Tibial artery (tissue), 4 donors: ENCODE data around the gene PAK4.
"Not testable (repeated sequence)": the region's sequence is repeated elsewhere in the genome, so short reads cannot be mapped to it uniquely, and the experiment has no call there.

Experiments
- DNase-seq, 2 donors: peaks; one replicate each; pipeline ENCODE4 v3.0.0-alpha.2; 2019
- H3K27ac ChIP-seq, 2 donors: fragments of 200-600 bp; sonication (generic) in 1 of 2; 1 replicate in 1 of 2; 2 replicates in 1 of 2; pipeline ENCODE4 v1.5.1; 2018 to 2019; ENCODE audit warnings: mild to moderate bottlenecking in 1 of 2
- H3K27me3 ChIP-seq, 2 donors: fragments of 200-600 bp; sonication (generic) in 1 of 2; one replicate each; pipeline versions ENCODE4 v1.5.1 to v1.6.0; 2016 to 2019
- H3K36me3 ChIP-seq, 3 donors: fragments of 200-600 bp; sonication (generic) in 2 of 3; one replicate each; pipeline ENCODE4 v1.5.1; 2016 to 2019; ENCODE audit warnings: mild to moderate bottlenecking in 2 of 3
- H3K4me1 ChIP-seq, 4 donors: fragments of 200-600 bp; sonication (generic) in 2 of 4; 1 replicate in 3 of 4; 2 replicates in 1 of 4; pipeline ENCODE4 v1.5.1; 2016 to 2019
- H3K4me3 ChIP-seq, 2 donors: fragments of 200-600 bp; sonication (generic) in 1 of 2; 1 replicate in 1 of 2; 2 replicates in 1 of 2; pipeline ENCODE4 v1.5.1; 2018 to 2019; ENCODE audit warnings: mild to moderate bottlenecking in 2 of 2
- H3K9me3 ChIP-seq, 3 donors: fragments of 200-600 bp; sonication (generic) in 1 of 3; one replicate each; pipeline ENCODE4 v1.5.1; 2016 to 2019
- intact Hi-C: fragments of 100-400 bp; cut with DNase I; formaldehyde crosslinking; loops from one replicate; pipeline ENCODE4 v1.15.0; 2023; ENCODE audit warnings: low total_unique reads
- TF ChIP-seq, protein P1 (sequence below), 2 experiments: fragments of 200-600 bp in 1 of 2; fragments of 450-650 bp in 1 of 2; IDR thresholded peaks; one replicate each; pipeline ENCODE4 v1.5.1; 2017 to 2019; ENCODE audit warnings: antibody characterized with exemption in 2 of 2, mild to moderate bottlenecking in 1 of 2, moderate library complexity in 1 of 2

PAK4 gene

DNA sequence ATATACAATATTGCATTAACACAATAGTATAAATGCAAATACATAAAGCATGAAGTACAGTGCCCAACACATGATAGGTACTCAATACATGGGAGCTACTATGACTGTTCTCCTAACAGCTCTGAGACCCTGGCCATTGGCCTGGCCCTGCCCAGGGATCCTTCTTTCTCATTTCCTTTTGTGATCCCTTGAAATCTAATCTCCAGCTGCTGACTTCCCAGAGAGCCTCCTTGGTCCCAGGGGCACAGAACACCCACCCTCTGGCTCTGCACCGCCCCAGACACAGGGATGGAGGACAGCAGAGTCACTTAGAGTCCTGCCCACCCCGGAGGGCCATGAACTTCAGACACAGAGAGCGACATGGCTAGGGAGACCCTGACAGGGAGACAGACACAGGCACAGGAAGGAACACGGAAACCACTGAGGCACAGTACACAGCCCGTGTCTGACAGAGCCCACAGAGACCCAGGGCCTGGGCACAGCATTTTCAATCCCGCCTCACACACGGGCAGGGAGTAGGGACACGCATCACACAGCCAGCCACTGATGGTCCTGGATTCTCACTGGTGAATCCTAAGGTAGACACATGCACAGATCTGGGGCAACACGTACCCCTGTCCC lies 82.7 kb downstream of the PAK4 start:
- H3K4me3 ChIP-seq = no peak overlapping the region
- H3K27ac ChIP-seq = no peak overlapping the region
- no peaks in the 10 kb centered on the region for H3K36me3 ChIP-seq
- TF ChIP-seq, protein P1, sequence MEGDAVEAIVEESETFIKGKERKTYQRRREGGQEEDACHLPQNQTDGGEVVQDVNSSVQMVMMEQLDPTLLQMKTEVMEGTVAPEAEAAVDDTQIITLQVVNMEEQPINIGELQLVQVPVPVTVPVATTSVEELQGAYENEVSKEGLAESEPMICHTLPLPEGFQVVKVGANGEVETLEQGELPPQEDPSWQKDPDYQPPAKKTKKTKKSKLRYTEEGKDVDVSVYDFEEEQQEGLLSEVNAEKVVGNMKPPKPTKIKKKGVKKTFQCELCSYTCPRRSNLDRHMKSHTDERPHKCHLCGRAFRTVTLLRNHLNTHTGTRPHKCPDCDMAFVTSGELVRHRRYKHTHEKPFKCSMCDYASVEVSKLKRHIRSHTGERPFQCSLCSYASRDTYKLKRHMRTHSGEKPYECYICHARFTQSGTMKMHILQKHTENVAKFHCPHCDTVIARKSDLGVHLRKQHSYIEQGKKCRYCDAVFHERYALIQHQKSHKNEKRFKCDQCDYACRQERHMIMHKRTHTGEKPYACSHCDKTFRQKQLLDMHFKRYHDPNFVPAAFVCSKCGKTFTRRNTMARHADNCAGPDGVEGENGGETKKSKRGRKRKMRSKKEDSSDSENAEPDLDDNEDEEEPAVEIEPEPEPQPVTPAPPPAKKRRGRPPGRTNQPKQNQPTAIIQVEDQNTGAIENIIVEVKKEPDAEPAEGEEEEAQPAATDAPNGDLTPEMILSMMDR (IDR thresholded peaks at IDR 0.05) = no peak
- intact Hi-C loops = no loop called here
- H3K4me1 ChIP-seq = no peaks in the 10 kb centered on the region
- peaks cover 0 to 53% of the 10 kb centered on the region in 2 donors for H3K27me3 ChIP-seq
- no peaks in the 10 kb centered on the region for H3K9me3 ChIP-seq
- no peak for DNase-seq

GRCh38 chr19:39209196-39209595 lies 83.6 kb downstream of the PAK4 start:
- no peaks in the 10 kb centered on the region for H3K9me3 ChIP-seq
- H3K4me1 ChIP-seq = no peaks in the 10 kb centered on the region
- no peak overlapping the region for H3K27ac ChIP-seq
- TF ChIP-seq, protein P1 (IDR thresholded peaks at IDR 0.05) = no peak
- no peak for DNase-seq
- H3K27me3 ChIP-seq = peaks cover 0 to 44% of the 10 kb centered on the region in 2 donors
- no peak overlapping the region for H3K4me3 ChIP-seq
- no peaks in the 10 kb centered on the region for H3K36me3 ChIP-seq
- intact Hi-C loops = no loop called here

DNA sequence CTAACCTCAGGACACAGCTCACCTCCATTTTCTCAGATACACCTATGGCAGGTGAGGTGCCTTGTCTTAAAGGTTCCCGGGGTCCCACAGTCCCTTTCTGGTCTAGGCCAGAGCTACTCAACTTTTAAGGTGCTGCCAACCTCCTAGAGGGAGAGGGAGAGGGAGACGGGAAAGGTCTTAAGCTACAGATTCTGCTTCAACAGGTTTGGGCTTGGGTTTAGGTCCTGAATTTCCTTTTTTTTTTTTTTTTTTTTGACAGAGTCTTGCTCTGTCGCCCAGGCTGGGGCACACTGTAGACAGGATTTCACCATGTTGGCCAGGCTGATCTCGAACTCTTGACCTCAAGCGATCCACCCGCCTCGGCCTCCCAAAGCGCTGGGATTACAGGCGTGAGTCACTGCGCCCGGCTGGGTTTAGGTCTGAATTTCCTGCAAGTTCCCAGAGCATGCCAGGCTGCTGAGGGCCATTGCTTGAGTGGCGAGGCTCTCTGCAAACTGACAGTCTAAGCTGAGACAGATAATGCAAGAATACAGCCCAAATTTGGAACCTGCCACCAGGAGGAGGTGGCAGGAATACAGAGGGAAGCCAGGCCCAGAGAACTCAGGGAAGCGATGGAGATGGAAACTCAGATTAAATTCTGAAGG lies 86.3 kb downstream of the PAK4 start:
- DNase-seq = no peak
- H3K27me3 ChIP-seq = peaks cover 0 to 46% of the 10 kb centered on the region in 2 donors
- no peak overlapping the region for H3K27ac ChIP-seq
- H3K36me3 ChIP-seq = no peaks in the 10 kb centered on the region
- TF ChIP-seq, protein P1 (IDR thresholded peaks at IDR 0.05) = no peak
- no peak overlapping the region for H3K4me3 ChIP-seq
- peaks cover 0 to 18% (median 15%) of the 10 kb centered on the region in 3 donors for H3K9me3 ChIP-seq
- intact Hi-C loops = no loop called here
- no peaks in the 10 kb centered on the region for H3K4me1 ChIP-seq

DNA sequence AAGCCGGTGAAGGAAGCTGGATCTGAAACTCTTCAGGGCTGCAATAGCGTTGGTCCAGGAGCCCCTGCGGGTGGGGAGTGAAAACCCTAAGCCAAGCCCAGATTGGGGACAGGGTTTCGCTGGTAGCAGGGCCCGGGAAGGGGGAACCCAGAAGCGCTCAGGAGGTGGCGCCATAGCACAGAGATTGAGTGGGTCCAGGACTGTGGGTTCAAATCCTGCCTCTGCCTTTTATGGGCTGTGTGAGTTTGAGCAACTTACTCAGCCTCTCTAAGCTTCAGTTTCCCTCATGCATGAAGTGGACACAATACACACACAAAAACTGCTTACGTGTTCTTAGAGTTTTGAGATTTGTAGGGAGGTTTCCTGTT lies 86.8 kb downstream of the PAK4 start:
- no peak overlapping the region for H3K4me3 ChIP-seq
- H3K9me3 ChIP-seq = peaks cover 0 to 18% (median 15%) of the 10 kb centered on the region in 3 donors
- H3K27me3 ChIP-seq = peaks cover 0 to 41% of the 10 kb centered on the region in 2 donors
- no peaks in the 10 kb centered on the region for H3K4me1 ChIP-seq
- no peak for DNase-seq
- no peak overlapping the region for H3K27ac ChIP-seq
- H3K36me3 ChIP-seq = no peaks in the 10 kb centered on the region
- intact Hi-C loops = no loop called here
- TF ChIP-seq, protein P1 (IDR thresholded peaks at IDR 0.05) = no peak

DNA sequence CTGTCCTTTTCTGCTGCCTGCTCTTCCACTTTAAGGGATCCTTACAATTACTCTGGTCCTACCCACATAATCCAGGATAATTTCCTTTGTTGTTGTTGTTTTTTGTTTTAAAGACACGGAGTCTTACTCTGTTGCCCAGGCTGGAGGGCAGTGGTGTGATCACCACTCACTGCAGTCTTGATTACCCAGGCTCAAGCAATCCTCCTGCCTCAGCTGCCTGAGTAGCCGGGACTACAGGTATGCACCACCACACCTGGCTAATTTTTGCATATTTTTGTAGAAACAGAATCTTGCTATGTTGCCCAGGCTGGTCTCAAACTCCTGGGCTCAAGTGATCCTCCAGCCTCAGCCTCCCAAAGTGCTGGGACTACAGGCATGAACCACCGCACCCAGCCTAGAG lies 89.7 kb downstream of the PAK4 start:
- Histone ChIP-seq H3K27me3 (peaks cover 0 to 42% of the 10 kb centered on the region in 2 donors), H3K9me3 (peaks cover 0 to 18% (median 15%) of the 10 kb centered on the region in 3 donors)
- H3K36me3 ChIP-seq, intact Hi-C loops, H3K4me3 ChIP-seq, H3K4me1 ChIP-seq, H3K27ac ChIP-seq, DNase-seq: not testable (repeated sequence)

DNA sequence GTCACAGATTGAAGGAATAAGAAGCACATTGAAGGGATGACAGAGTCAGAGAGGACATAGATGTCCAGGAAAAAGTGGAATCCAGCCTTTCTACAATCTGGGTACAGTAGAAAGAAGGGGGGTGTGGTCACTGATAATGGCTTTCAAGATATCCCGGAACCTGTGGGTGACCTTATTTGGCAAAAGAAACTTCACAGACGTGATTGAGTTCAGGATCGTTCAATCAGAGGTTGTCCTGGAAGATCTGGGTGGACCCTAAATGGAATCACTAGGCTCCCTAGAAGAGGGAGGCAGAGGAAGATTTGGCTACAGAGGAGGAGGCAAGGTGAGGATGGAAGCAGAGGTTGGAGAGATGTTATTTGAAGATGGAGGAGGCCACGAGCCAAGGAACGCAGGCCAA lies 91.5 kb downstream of the PAK4 start:
- intact Hi-C loops = no loop called here
- H3K4me3 ChIP-seq = no peak overlapping the region
- H3K27ac ChIP-seq = no peak overlapping the region
- TF ChIP-seq, protein P1 (IDR thresholded peaks at IDR 0.05) = no peak
- H3K36me3 ChIP-seq = no peaks in the 10 kb centered on the region
- DNase-seq = no peak
- peaks cover 0 to 18% (median 15%) of the 10 kb centered on the region in 3 donors for H3K9me3 ChIP-seq
- no peaks in the 10 kb centered on the region for H3K4me1 ChIP-seq
- H3K27me3 ChIP-seq = peaks cover 0 to 39% of the 10 kb centered on the region in 2 donors
